ENCODE data around the gene MEGF8.
A peak's percentile ranks its signal among the peaks of the same experiment; 100 is the strongest.

MEGF8 gene

GRCh38 chr19:42280815-42281145 is 44.7 kb upstream of the MEGF8 start:
- Histone ChIP-seq H4K20me1 (ENCODE audit: insufficient read depth, low read length) (peaks cover 12% of the 10 kb centered on the region), H3K4me1 (ENCODE audit: low read length) (peaks cover 56% of the 10 kb centered on the region), H3K4me3 (ENCODE audit: low read length) (peak overlapping the region; percentile 85), H3K79me2 (ENCODE audit: low read length) (peaks cover 17% of the 10 kb centered on the region), H3K9me3 (ENCODE audit: insufficient read depth, low read length) (no peaks in the 10 kb centered on the region), H3K27ac (ENCODE audit: low read length) (peak overlapping the region; percentile 81), H3K36me3 (replicated peaks; ENCODE audit: low read depth, low read length) (no peaks in the 10 kb centered on the region), H3K4me2 (ENCODE audit: low read length) (peak overlapping the region; percentile 96), H3K27me3 (ENCODE audit: low read depth, low read length) (no peaks in the 10 kb centered on the region), H3K9ac (ENCODE audit: low read length) (peak overlapping the region; percentile 95), H2AFZ (ENCODE audit: low read depth, low read length) (no peak overlapping the region)
- no peak for TF ChIP-seq EZH2phosphoT487 (IDR thresholded peaks at IDR 0.05; ENCODE audit: low read depth)
- TF ChIP-seq CTCF (IDR thresholded peaks at IDR 0.05; ENCODE audit: low read depth, low read length) = no peak

- Histone ChIP-seq H4K20me1 (ENCODE audit: insufficient read depth, low read length) (peaks cover 16% of the 10 kb centered on the region), H3K27me3 (ENCODE audit: low read depth, low read length) (no peaks in the 10 kb centered on the region), H3K4me3 (ENCODE audit: low read length) (peak overlapping the region; percentile 85), H3K9ac (ENCODE audit: low read length) (peak overlapping the region; percentile 95), H3K4me2 (ENCODE audit: low read length) (peak overlapping the region; percentile 96), H3K4me1 (ENCODE audit: low read length) (peaks cover 56% of the 10 kb centered on the region), H3K79me2 (ENCODE audit: low read length) (peaks cover 22% of the 10 kb centered on the region), H3K27ac (ENCODE audit: low read length) (no peak overlapping the region), H2AFZ (ENCODE audit: low read depth, low read length) (no peak overlapping the region), H3K36me3 (replicated peaks; ENCODE audit: low read depth, low read length) (no peaks in the 10 kb centered on the region), H3K9me3 (ENCODE audit: insufficient read depth, low read length) (no peaks in the 10 kb centered on the region)
- TF ChIP-seq EZH2phosphoT487 (IDR thresholded peaks at IDR 0.05; ENCODE audit: low read depth) (no peak), CTCF (IDR thresholded peaks at IDR 0.05; ENCODE audit: low read depth, low read length) (no peak)
These were observed 44.1 kb upstream of the MEGF8 start for GRCh38 chr19:42281146-42281826.

GRCh38 chr19:42281827-42282762 is 43.3 kb upstream of the MEGF8 start:
- Histone ChIP-seq H3K27ac (ENCODE audit: low read length) (no peak overlapping the region), H3K27me3 (ENCODE audit: low read depth, low read length) (no peaks in the 10 kb centered on the region), H3K9me3 (ENCODE audit: insufficient read depth, low read length) (no peaks in the 10 kb centered on the region), H3K36me3 (replicated peaks; ENCODE audit: low read depth, low read length) (no peaks in the 10 kb centered on the region), H3K4me1 (ENCODE audit: low read length) (peaks cover 50% of the 10 kb centered on the region), H4K20me1 (ENCODE audit: insufficient read depth, low read length) (peaks cover 16% of the 10 kb centered on the region), H3K4me2 (ENCODE audit: low read length) (peak overlapping the region; percentile 96), H3K4me3 (ENCODE audit: low read length) (peak overlapping the region; percentile 85), H3K79me2 (ENCODE audit: low read length) (peaks cover 22% of the 10 kb centered on the region), H2AFZ (ENCODE audit: low read depth, low read length) (no peak overlapping the region), H3K9ac (ENCODE audit: low read length) (peak overlapping the region; percentile 95)
- TF ChIP-seq CTCF (IDR thresholded peaks at IDR 0.05; ENCODE audit: low read depth, low read length) (no peak), EZH2phosphoT487 (IDR thresholded peaks at IDR 0.05; ENCODE audit: low read depth) (no peak)

DNA sequence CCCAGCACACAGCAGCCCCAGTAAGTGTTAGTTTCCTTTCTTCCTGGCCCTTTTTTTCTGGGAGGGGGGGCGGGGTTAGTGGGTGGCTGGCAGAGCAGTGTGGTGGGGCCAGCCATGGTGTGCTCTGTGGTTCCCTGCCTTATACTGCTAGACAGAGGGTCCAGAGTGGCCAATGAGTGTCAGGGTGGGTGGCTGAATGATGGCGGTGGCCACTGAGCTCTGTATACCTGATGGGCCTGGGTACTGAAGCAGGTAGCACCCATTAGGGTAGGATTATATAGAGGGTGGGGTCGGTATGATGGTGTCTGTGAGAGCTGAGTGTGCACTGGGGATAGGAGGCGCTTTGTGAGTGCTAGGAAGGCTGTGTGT is 42.6 kb upstream of the MEGF8 start:
- Histone ChIP-seq H3K27me3 (ENCODE audit: low read depth, low read length) (no peaks in the 10 kb centered on the region), H3K4me2 (ENCODE audit: low read length) (peak overlapping the region; percentile 96), H3K4me1 (ENCODE audit: low read length) (peaks cover 49% of the 10 kb centered on the region), H3K9ac (ENCODE audit: low read length) (peak overlapping the region; percentile 69; the same call in 1 of the 2 replicates), H3K4me3 (ENCODE audit: low read length) (peak overlapping the region; percentile 78), H3K36me3 (replicated peaks; ENCODE audit: low read depth, low read length) (peaks cover 7% of the 10 kb centered on the region), H3K79me2 (ENCODE audit: low read length) (peaks cover 22% of the 10 kb centered on the region), H4K20me1 (ENCODE audit: insufficient read depth, low read length) (peaks cover 16% of the 10 kb centered on the region), H2AFZ (ENCODE audit: low read depth, low read length) (no peak overlapping the region), H3K27ac (ENCODE audit: low read length) (peak overlapping the region; percentile 36; the same call in 1 of the 2 replicates), H3K9me3 (ENCODE audit: insufficient read depth, low read length) (no peaks in the 10 kb centered on the region)
- TF ChIP-seq CTCF (IDR thresholded peaks at IDR 0.05; ENCODE audit: low read depth, low read length) (no peak), EZH2phosphoT487 (IDR thresholded peaks at IDR 0.05; ENCODE audit: low read depth) (no peak)
